Measurements from ENCODE around the gene GALNT13. TPM values are rescaled to one million over a fixed set of nuclear protein-coding genes. Genes with fewer than 3 reads are reported as not detected.

The GALNT13 gene
- total and polyA plus RNA-seq, 2 of the 13 experiments (the other 11 are each of a cell fraction or from before 2014, with no cell fraction given) = 1.3 to 5.0 TPM

DNA sequence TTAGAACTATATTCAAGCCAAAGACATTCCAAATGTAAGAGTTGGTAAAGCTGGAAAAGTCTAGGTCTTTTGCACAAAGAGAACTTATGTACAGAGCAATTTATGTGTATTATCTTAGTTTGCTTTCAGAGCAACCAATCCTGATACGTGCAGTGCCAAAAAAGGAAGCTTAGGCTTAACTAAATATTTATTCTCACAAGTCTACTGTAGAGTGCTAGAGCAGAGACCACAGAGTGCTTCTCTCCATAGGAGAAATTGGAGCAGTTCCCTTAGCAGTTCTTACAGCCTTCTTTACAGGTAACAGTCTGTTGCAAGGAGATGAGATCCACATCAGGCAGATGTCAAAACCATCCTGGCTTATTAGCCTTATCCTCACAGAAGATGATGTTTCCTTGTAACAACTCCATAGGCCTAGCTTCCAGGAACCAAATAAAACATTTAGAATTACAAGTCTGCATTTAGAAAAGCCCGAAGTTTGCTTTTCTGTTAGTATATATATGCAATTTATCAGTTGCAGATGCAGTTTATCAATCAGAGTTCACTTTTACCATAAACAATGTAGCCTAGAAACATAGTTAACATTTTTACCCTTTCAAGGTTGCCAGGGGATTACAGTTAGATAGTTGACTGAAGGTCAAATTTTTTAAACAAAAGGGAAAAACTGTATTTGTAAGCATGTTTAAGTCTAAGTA lies 576.2 kb downstream of the GALNT13 start (continued):
- TF ChIP-seq, protein P1, sequence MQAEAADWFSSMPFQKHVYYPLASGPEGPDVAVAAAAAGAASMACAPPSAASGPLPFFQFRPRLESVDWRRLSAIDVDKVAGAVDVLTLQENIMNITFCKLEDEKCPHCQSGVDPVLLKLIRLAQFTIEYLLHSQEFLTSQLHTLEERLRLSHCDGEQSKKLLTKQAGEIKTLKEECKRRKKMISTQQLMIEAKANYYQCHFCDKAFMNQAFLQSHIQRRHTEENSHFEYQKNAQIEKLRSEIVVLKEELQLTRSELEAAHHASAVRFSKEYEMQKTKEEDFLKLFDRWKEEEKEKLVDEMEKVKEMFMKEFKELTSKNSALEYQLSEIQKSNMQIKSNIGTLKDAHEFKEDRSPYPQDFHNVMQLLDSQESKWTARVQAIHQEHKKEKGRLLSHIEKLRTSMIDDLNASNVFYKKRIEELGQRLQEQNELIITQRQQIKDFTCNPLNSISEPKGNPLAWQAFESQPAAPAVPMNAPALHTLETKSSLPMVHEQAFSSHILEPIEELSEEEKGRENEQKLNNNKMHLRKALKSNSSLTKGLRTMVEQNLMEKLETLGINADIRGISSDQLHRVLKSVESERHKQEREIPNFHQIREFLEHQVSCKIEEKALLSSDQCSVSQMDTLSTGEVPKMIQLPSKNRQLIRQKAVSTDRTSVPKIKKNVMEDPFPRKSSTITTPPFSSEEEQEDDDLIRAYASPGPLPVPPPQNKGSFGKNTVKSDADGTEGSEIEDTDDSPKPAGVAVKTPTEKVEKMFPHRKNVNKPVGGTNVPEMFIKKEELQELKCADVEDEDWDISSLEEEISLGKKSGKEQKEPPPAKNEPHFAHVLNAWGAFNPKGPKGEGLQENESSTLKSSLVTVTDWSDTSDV (CRISPR knock-in tag; IDR thresholded peaks at IDR 0.05) = no peak
- TF ChIP-seq ZNF543 (CRISPR knock-in tag; IDR thresholded peaks at IDR 0.05) (no peak), ZNF3 (CRISPR knock-in tag; IDR thresholded peaks at IDR 0.05) (no peak), NCOR1 (IDR thresholded peaks at IDR 0.05; ENCODE audit: borderline replicate concordance, low read length) (peak; percentile 55; the same call in 1 of the 2 replicates), SATB2 (CRISPR knock-in tag; IDR thresholded peaks at IDR 0.05) (no peak), NRL (CRISPR knock-in tag; IDR thresholded peaks at IDR 0.05; ENCODE audit: borderline replicate concordance) (no peak), ATF1 (CRISPR knock-in tag; IDR thresholded peaks at IDR 0.05) (peak; percentile 52; the same call in 1 of the 2 replicates), NCOA1 (CRISPR knock-in tag; IDR thresholded peaks at IDR 0.05) (peak; percentile 58; the same call in 1 of the 2 replicates)
- TF ChIP-seq, protein P2, sequence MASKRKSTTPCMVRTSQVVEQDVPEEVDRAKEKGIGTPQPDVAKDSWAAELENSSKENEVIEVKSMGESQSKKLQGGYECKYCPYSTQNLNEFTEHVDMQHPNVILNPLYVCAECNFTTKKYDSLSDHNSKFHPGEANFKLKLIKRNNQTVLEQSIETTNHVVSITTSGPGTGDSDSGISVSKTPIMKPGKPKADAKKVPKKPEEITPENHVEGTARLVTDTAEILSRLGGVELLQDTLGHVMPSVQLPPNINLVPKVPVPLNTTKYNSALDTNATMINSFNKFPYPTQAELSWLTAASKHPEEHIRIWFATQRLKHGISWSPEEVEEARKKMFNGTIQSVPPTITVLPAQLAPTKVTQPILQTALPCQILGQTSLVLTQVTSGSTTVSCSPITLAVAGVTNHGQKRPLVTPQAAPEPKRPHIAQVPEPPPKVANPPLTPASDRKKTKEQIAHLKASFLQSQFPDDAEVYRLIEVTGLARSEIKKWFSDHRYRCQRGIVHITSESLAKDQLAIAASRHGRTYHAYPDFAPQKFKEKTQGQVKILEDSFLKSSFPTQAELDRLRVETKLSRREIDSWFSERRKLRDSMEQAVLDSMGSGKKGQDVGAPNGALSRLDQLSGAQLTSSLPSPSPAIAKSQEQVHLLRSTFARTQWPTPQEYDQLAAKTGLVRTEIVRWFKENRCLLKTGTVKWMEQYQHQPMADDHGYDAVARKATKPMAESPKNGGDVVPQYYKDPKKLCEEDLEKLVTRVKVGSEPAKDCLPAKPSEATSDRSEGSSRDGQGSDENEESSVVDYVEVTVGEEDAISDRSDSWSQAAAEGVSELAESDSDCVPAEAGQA (IDR thresholded peaks at IDR 0.05; ENCODE audit: low read depth) = no peak
- TF ChIP-seq, protein P2 (CRISPR knock-in tag; IDR thresholded peaks at IDR 0.05; ENCODE audit: borderline replicate concordance) = no peak
- TF ChIP-seq, protein P3, sequence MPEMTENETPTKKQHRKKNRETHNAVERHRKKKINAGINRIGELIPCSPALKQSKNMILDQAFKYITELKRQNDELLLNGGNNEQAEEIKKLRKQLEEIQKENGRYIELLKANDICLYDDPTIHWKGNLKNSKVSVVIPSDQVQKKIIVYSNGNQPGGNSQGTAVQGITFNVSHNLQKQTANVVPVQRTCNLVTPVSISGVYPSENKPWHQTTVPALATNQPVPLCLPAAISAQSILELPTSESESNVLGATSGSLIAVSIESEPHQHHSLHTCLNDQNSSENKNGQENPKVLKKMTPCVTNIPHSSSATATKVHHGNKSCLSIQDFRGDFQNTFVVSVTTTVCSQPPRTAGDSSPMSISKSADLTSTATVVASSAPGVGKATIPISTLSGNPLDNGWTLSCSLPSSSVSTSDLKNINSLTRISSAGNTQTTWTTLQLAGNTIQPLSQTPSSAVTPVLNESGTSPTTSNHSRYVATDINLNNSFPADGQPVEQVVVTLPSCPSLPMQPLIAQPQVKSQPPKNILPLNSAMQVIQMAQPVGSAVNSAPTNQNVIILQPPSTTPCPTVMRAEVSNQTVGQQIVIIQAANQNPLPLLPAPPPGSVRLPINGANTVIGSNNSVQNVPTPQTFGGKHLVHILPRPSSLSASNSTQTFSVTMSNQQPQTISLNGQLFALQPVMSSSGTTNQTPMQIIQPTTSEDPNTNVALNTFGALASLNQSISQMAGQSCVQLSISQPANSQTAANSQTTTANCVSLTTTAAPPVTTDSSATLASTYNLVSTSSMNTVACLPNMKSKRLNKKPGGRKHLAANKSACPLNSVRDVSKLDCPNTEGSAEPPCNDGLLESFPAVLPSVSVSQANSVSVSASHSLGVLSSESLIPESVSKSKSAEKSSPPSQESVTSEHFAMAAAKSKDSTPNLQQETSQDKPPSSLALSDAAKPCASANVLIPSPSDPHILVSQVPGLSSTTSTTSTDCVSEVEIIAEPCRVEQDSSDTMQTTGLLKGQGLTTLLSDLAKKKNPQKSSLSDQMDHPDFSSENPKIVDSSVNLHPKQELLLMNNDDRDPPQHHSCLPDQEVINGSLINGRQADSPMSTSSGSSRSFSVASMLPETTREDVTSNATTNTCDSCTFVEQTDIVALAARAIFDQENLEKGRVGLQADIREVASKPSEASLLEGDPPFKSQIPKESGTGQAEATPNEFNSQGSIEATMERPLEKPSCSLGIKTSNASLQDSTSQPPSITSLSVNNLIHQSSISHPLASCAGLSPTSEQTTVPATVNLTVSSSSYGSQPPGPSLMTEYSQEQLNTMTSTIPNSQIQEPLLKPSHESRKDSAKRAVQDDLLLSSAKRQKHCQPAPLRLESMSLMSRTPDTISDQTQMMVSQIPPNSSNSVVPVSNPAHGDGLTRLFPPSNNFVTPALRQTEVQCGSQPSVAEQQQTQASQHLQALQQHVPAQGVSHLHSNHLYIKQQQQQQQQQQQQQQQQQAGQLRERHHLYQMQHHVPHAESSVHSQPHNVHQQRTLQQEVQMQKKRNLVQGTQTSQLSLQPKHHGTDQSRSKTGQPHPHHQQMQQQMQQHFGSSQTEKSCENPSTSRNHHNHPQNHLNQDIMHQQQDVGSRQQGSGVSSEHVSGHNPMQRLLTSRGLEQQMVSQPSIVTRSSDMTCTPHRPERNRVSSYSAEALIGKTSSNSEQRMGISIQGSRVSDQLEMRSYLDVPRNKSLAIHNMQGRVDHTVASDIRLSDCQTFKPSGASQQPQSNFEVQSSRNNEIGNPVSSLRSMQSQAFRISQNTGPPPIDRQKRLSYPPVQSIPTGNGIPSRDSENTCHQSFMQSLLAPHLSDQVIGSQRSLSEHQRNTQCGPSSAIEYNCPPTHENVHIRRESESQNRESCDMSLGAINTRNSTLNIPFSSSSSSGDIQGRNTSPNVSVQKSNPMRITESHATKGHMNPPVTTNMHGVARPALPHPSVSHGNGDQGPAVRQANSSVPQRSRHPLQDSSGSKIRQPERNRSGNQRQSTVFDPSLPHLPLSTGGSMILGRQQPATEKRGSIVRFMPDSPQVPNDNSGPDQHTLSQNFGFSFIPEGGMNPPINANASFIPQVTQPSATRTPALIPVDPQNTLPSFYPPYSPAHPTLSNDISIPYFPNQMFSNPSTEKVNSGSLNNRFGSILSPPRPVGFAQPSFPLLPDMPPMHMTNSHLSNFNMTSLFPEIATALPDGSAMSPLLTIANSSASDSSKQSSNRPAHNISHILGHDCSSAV (CRISPR knock-in tag; IDR thresholded peaks at IDR 0.05; ENCODE audit: borderline replicate concordance) = no peak
